HepG2 (cell line): ENCODE results near the gene HLF. TPM values are rescaled to one million over a fixed set of nuclear protein-coding genes. Genes with fewer than 3 reads are reported as not detected.

ENCODE experiments used
- CEBPB ChIP-seq: IDR thresholded peaks from 2 replicates; pipeline ENCODE4 v1.6.1; 2011; ENCODE audit warnings: low read depth, low read length, improper control_type of control experiment, borderline replicate concordance
- DMAP1 ChIP-seq: IDR thresholded peaks from 2 replicates; pipeline ENCODE4 v1.6.1; 2016
- FIP1L1 ChIP-seq: fragments of 200-400 bp; formaldehyde crosslinking; IDR thresholded peaks from 2 replicates; pipeline ENCODE4 v1.6.1; 2018; ENCODE audit warnings: low read depth, mild to moderate bottlenecking, low read length, moderate library complexity, borderline replicate concordance; ENCODE audit not compliant: insufficient read depth
- FOSL2 ChIP-seq: sonication (generic); formaldehyde crosslinking; IDR thresholded peaks from 2 replicates; pipeline ENCODE4 v1.4.0; 2020; ENCODE audit warnings: missing genetic modification reagents
- HNF4A ChIP-seq: sonication (generic); formaldehyde crosslinking; IDR thresholded peaks from 2 replicates; pipeline ENCODE4 v1.4.0; 2020; ENCODE audit warnings: missing genetic modification reagents
- JARID2 ChIP-seq: sonication (generic); formaldehyde crosslinking; IDR thresholded peaks from 2 replicates; pipeline ENCODE4 v1.8.1; 2023; ENCODE audit warnings: missing genetic modification reagents, inconsistent platforms; ENCODE audit not compliant: insufficient replicate concordance
- MNT ChIP-seq: fragments of 450-650 bp; IDR thresholded peaks from 2 replicates; pipeline ENCODE4 v1.6.1; 2016
- NKX3-1 ChIP-seq: sonication (generic); formaldehyde crosslinking; IDR thresholded peaks from 2 replicates; pipeline ENCODE4 v1.5.0; 2020; ENCODE audit warnings: missing genetic modification reagents
- NR3C1 ChIP-seq: sonication (generic); formaldehyde crosslinking; IDR thresholded peaks from 2 replicates; pipeline ENCODE4 v1.4.0; 2020; ENCODE audit warnings: missing genetic modification reagents
- REXO4 ChIP-seq: sonication (generic); formaldehyde crosslinking; IDR thresholded peaks from 2 replicates; pipeline ENCODE4 v1.8.0; 2022; ENCODE audit warnings: missing genetic modification reagents, mild to moderate bottlenecking, borderline replicate concordance
- SALL1 ChIP-seq: sonication (generic); formaldehyde crosslinking; IDR thresholded peaks from 2 replicates; pipeline ENCODE4 v1.8.0; 2022; ENCODE audit warnings: mild to moderate bottlenecking, missing genetic modification reagents
- SIX1 ChIP-seq: sonication (generic); formaldehyde crosslinking; IDR thresholded peaks from 2 replicates; pipeline ENCODE4 v1.4.0; 2020; ENCODE audit warnings: missing genetic modification reagents, borderline replicate concordance
- SRSF1 ChIP-seq: fragments of 200-400 bp; formaldehyde crosslinking; optimal IDR thresholded peaks from 2 replicates; pipeline ENCODE3; 2017; ENCODE audit warnings: mild to moderate bottlenecking, low read depth, low read length, moderate library complexity
- SRSF9 ChIP-seq: fragments of 200-400 bp; formaldehyde crosslinking; IDR thresholded peaks from 2 replicates; pipeline ENCODE4 v1.6.1; 2018; ENCODE audit warnings: borderline replicate concordance, mild to moderate bottlenecking, low read depth, low read length; ENCODE audit not compliant: insufficient read depth, poor library complexity, severe bottlenecking
- ZBTB33 ChIP-seq: sonication (generic); formaldehyde crosslinking; IDR thresholded peaks from 2 replicates; pipeline ENCODE4 v1.4.0; 2020; ENCODE audit warnings: missing genetic modification reagents
- ZNF329 ChIP-seq: sonication (generic); formaldehyde crosslinking; IDR thresholded peaks from 2 replicates; pipeline ENCODE4 v1.9.0; 2021; ENCODE audit warnings: low read depth, mild to moderate bottlenecking, missing genetic modification reagents
- ZNF562 ChIP-seq: sonication (generic); formaldehyde crosslinking; IDR thresholded peaks from 2 replicates; pipeline ENCODE4 v1.8.0; 2022; ENCODE audit warnings: missing genetic modification reagents, borderline replicate concordance
- ZNF709 ChIP-seq: sonication (generic); formaldehyde crosslinking; IDR thresholded peaks from 2 replicates; pipeline ENCODE4 v1.5.0; 2020; ENCODE audit warnings: mild to moderate bottlenecking, missing genetic modification reagents
- polyA plus RNA-seq, 8 experiments: library from polyadenylated mRNA; depleted of rRNA in 3 of 8; stranded (reverse) in 7 of 8; unstranded in 1 of 8; fragments of >200 nt; fragmentation: Illumina TruSeq in 4 of 8; extraction: Trizol in 4 of 8; gene quantifications; 2 replicates each; pipeline versions ENCODE4 v1.2.1 to v1.2.3, GENCODE V29; 2011 to 2016; ENCODE audit warnings: low read depth in 4 of 8, missing spikeins in 1 of 8, mixed read lengths in 1 of 8; ENCODE audit not compliant: insufficient read depth in 1 of 8
- total RNA-seq, 5 experiments: library from RNA; depleted of rRNA; stranded (reverse); fragments of >200 nt; fragmentation: Illumina TruSeq; extraction: Trizol; gene quantifications; 2 replicates each; pipeline ENCODE4 v1.2.3, GENCODE V29; 2016; ENCODE audit warnings: low read depth in 1 of 5
- TF ChIP-seq, protein P1 (sequence below), 2 experiments: sonication (generic) in 1 of 2; formaldehyde crosslinking in 1 of 2; IDR thresholded peaks; 2 replicates each; pipeline versions ENCODE4 v1.4.0 to v1.6.1; 2016 to 2020; ENCODE audit warnings: borderline replicate concordance in 1 of 2, low read depth in 1 of 2, mild to moderate bottlenecking in 1 of 2, missing genetic modification reagents in 1 of 2

Gene HLF
- total and polyA plus RNA-seq, 2 of the 13 experiments (the other 11 are each of a cell fraction or from before 2014, with no cell fraction given): 202 to 346 TPM

- TF ChIP-seq, protein P1, sequence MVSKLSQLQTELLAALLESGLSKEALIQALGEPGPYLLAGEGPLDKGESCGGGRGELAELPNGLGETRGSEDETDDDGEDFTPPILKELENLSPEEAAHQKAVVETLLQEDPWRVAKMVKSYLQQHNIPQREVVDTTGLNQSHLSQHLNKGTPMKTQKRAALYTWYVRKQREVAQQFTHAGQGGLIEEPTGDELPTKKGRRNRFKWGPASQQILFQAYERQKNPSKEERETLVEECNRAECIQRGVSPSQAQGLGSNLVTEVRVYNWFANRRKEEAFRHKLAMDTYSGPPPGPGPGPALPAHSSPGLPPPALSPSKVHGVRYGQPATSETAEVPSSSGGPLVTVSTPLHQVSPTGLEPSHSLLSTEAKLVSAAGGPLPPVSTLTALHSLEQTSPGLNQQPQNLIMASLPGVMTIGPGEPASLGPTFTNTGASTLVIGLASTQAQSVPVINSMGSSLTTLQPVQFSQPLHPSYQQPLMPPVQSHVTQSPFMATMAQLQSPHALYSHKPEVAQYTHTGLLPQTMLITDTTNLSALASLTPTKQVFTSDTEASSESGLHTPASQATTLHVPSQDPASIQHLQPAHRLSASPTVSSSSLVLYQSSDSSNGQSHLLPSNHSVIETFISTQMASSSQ (IDR thresholded peaks at IDR 0.05; ENCODE audit: low read depth): peak; percentile 94
- TF ChIP-seq, protein P1 (CRISPR knock-in tag; IDR thresholded peaks at IDR 0.05; ENCODE audit: borderline replicate concordance): peak; percentile 96
- TF ChIP-seq SIX1 (CRISPR knock-in tag): peak; percentile 86
- no peak for TF ChIP-seq ZNF562
- peak; percentile 69; the same call in 1 of the 2 replicates for TF ChIP-seq NKX3-1 (CRISPR knock-in tag)
- TF ChIP-seq CEBPB: peak; percentile 89
- TF ChIP-seq MNT: peak; percentile 91
- TF ChIP-seq JARID2 (CRISPR knock-in tag): peak; percentile 23
- peak; percentile 95 for TF ChIP-seq FOSL2 (CRISPR knock-in tag)
- TF ChIP-seq SRSF9: no peak
- TF ChIP-seq DMAP1 (CRISPR knock-in tag): peak; percentile 63; the same call in 1 of the 2 replicates
- no peak; the same call in 1 of the 2 replicates for TF ChIP-seq ZNF329 (CRISPR knock-in tag)
- peak; percentile 93 for TF ChIP-seq SALL1
- 0 out of 2 replicates have a peak, but pooled peaks have one; percentile 52 for TF ChIP-seq ZNF709 (CRISPR knock-in tag)
- peak; percentile 98 for TF ChIP-seq HNF4A (CRISPR knock-in tag)
- no peak for TF ChIP-seq NR3C1 (CRISPR knock-in tag)
- TF ChIP-seq SRSF1: no peak
- TF ChIP-seq REXO4 (CRISPR knock-in tag): no peak
- TF ChIP-seq ZBTB33 (CRISPR knock-in tag): peak; percentile 48; the same call in 1 of the 2 replicates
- TF ChIP-seq FIP1L1: peak; percentile 97; the same call in 1 of the 2 replicates
Observed at GRCh38 chr17:55285340-55286301, 20.9 kb downstream of the HLF start (continued).
